DOHH2 (cell line): ENCODE data around the gene BACE2.

ENCODE experiments used
- H3F3A ChIP-seq: fragments of 200-600 bp; sonication (generic), shearing (Covaris generic); 2 replicates; pipeline ENCODE4 v1.6.0; 2016; ENCODE audit warnings: antibody characterized with exemption, mild to moderate bottlenecking; ENCODE audit not compliant: control insufficient read depth, insufficient read depth
- H3K27ac ChIP-seq: fragments of 200-600 bp; sonication (generic); 2 replicates; pipeline ENCODE4 v1.5.1; 2014; ENCODE audit warnings: low read depth, mild to moderate bottlenecking, low read length, moderate library complexity
- H3K27me3 ChIP-seq: fragments of 200-600 bp; sonication (generic); 2 replicates; pipeline ENCODE4 v1.6.1; 2014; ENCODE audit warnings: mild to moderate bottlenecking, low read length, mixed read lengths; ENCODE audit not compliant: control insufficient read depth
- H3K36me3 ChIP-seq: fragments of 200-600 bp; sonication (generic); 2 replicates; pipeline ENCODE4 v1.6.1; 2014; ENCODE audit warnings: mild to moderate bottlenecking, low read length, moderate library complexity, mixed read lengths; ENCODE audit not compliant: control insufficient read depth
- H3K4me1 ChIP-seq: fragments of 200-600 bp; sonication (generic); 2 replicates; pipeline ENCODE4 v1.6.1; 2014; ENCODE audit warnings: mild to moderate bottlenecking, low read length, mixed read lengths; ENCODE audit not compliant: control insufficient read depth
- H3K4me2 ChIP-seq: fragments of 200-600 bp; sonication (generic); 2 replicates; pipeline ENCODE4 v1.6.0; 2014; ENCODE audit warnings: mild to moderate bottlenecking, low read length, moderate library complexity
- H3K4me3 ChIP-seq: fragments of 200-600 bp; sonication (generic); 2 replicates; pipeline ENCODE4 v1.5.1; 2014; ENCODE audit warnings: mild to moderate bottlenecking, low read length, mixed read lengths
- H3K79me2 ChIP-seq: fragments of 200-600 bp; sonication (generic); 2 replicates; pipeline ENCODE4 v1.6.1; 2014; ENCODE audit warnings: mild to moderate bottlenecking, low read length, mixed read lengths; ENCODE audit not compliant: control insufficient read depth
- H3K9me2 ChIP-seq: fragments of 200-600 bp; sonication (generic); replicated peaks from 2 replicates; pipeline ENCODE4 v1.6.1; 2014; ENCODE audit warnings: mild to moderate bottlenecking, low read length, mixed read lengths; ENCODE audit not compliant: control insufficient read depth
- H3K9me3 ChIP-seq: fragments of 200-600 bp; sonication (generic); 2 replicates; pipeline ENCODE4 v1.6.1; 2014; ENCODE audit warnings: antibody characterized with exemption, low read length, mixed read lengths; ENCODE audit not compliant: control insufficient read depth, insufficient read depth
- H4K20me1 ChIP-seq: fragments of 200-600 bp; sonication (generic); 2 replicates; pipeline ENCODE4 v1.6.0; 2014; ENCODE audit warnings: low read depth, mild to moderate bottlenecking, antibody characterized with exemption, low read length, moderate library complexity; ENCODE audit not compliant: control insufficient read depth, insufficient read depth
- CTCF ChIP-seq: fragments of 200-600 bp; sonication (generic); IDR thresholded peaks from one replicate; pipeline ENCODE4 v1.5.1; 2014; ENCODE audit warnings: antibody characterized with exemption, mild to moderate bottlenecking, low read depth, low read length; ENCODE audit not compliant: poor library complexity, severe bottlenecking
- EZH2phosphoT487 ChIP-seq: fragments of 200-600 bp; sonication (generic); IDR thresholded peaks from 2 replicates; pipeline ENCODE4 v1.6.1; 2017; ENCODE audit warnings: borderline replicate concordance, mild to moderate bottlenecking, antibody characterized with exemption, low read length, moderate library complexity, mixed read lengths

BACE2 gene

GRCh38 chr21:41164981-41165655 is 2.8 kb upstream of the BACE2 start:
- H3F3A ChIP-seq = no peaks in the 10 kb centered on the region
- TF ChIP-seq CTCF = no peak
- no peak for TF ChIP-seq EZH2phosphoT487
- peaks cover 3% of the 10 kb centered on the region; the same call in 1 of the 2 replicates for H3K27me3 ChIP-seq
- H3K36me3 ChIP-seq = no peaks in the 10 kb centered on the region
- H4K20me1 ChIP-seq = no peaks in the 10 kb centered on the region
- no peaks in the 10 kb centered on the region for H3K79me2 ChIP-seq
- H3K27ac ChIP-seq = no peak overlapping the region
- no peaks in the 10 kb centered on the region for H3K4me1 ChIP-seq
- no peak overlapping the region for H3K4me2 ChIP-seq
- H3K9me2 ChIP-seq = no peaks in the 10 kb centered on the region
- H3K4me3 ChIP-seq = no peak overlapping the region
- no peaks in the 10 kb centered on the region for H3K9me3 ChIP-seq

GRCh38 chr21:41166884-41167283 is 1.1 kb upstream of the BACE2 start:
- no peak for TF ChIP-seq CTCF
- TF ChIP-seq EZH2phosphoT487 = no peak
- no peak overlapping the region for H3K27ac ChIP-seq
- peaks cover 5% of the 10 kb centered on the region; the same call in 1 of the 2 replicates for H3K27me3 ChIP-seq
- H4K20me1 ChIP-seq = no peaks in the 10 kb centered on the region
- H3K9me3 ChIP-seq = no peaks in the 10 kb centered on the region
- H3K4me2 ChIP-seq = no peak overlapping the region
- H3K4me1 ChIP-seq = no peaks in the 10 kb centered on the region
- H3K79me2 ChIP-seq = no peaks in the 10 kb centered on the region
- H3K36me3 ChIP-seq = no peaks in the 10 kb centered on the region
- no peaks in the 10 kb centered on the region for H3F3A ChIP-seq
- no peaks in the 10 kb centered on the region for H3K9me2 ChIP-seq
- H3K4me3 ChIP-seq = no peak overlapping the region

- H4K20me1 ChIP-seq = no peaks in the 10 kb centered on the region
- no peaks in the 10 kb centered on the region for H3F3A ChIP-seq
- no peaks in the 10 kb centered on the region for H3K9me3 ChIP-seq
- no peaks in the 10 kb centered on the region for H3K9me2 ChIP-seq
- no peak overlapping the region for H3K4me3 ChIP-seq
- no peaks in the 10 kb centered on the region for H3K79me2 ChIP-seq
- no peaks in the 10 kb centered on the region for H3K36me3 ChIP-seq
- no peak overlapping the region for H3K27ac ChIP-seq
- no peak overlapping the region for H3K4me2 ChIP-seq
- TF ChIP-seq EZH2phosphoT487 = no peak
- no peak for TF ChIP-seq CTCF
- peaks cover 5% of the 10 kb centered on the region; the same call in 1 of the 2 replicates for H3K27me3 ChIP-seq
- no peaks in the 10 kb centered on the region for H3K4me1 ChIP-seq
Measured at GRCh38 chr21:41168391-41169257, 664 bp downstream of the BACE2 start.
